Osteoblast (primary cell): Measurements from ENCODE around the gene ADGRG3. TPM values are rescaled to one million over a fixed set of nuclear protein-coding genes. Genes with fewer than 3 reads are reported as not detected.
A peak's percentile ranks its signal among the peaks of the same experiment; 100 is the strongest.

ENCODE experiments used
- DNase-seq: peaks from one replicate; pipeline ENCODE4 v3.0.0; 2011; ENCODE audit warnings: low spot score, mixed read lengths; ENCODE audit not compliant: insufficient read length; ENCODE audit errors: missing footprints
- H2AFZ ChIP-seq: 2 replicates; pipeline ENCODE4 v1.6.0; 2011; ENCODE audit warnings: mild to moderate bottlenecking, low read length
- H3K27ac ChIP-seq: 2 replicates; pipeline ENCODE4 v1.5.1; 2011; ENCODE audit warnings: mild to moderate bottlenecking, low read depth, low read length, moderate library complexity
- H3K27me3 ChIP-seq: 2 replicates; pipeline ENCODE4 v1.6.0; 2012; ENCODE audit warnings: mild to moderate bottlenecking, control low read depth, inconsistent platforms, low read length, moderate library complexity; ENCODE audit not compliant: insufficient read depth
- H3K36me3 ChIP-seq: 2 replicates; pipeline ENCODE4 v1.5.1; 2011; ENCODE audit warnings: mild to moderate bottlenecking, low read length, control low read depth, moderate library complexity; ENCODE audit not compliant: insufficient read depth
- H3K4me1 ChIP-seq: 2 replicates; pipeline ENCODE4 v1.5.1; 2011; ENCODE audit warnings: mild to moderate bottlenecking, low read length, control low read depth, moderate library complexity; ENCODE audit not compliant: insufficient read depth
- H3K4me2 ChIP-seq: 2 replicates; pipeline ENCODE4 v1.6.0; 2011; ENCODE audit warnings: mild to moderate bottlenecking, low read length; ENCODE audit not compliant: insufficient read depth
- H3K4me3 ChIP-seq: fragments of 200-600 bp; sonication (generic); 3 replicates; pipeline ENCODE4 v1.5.1; 2012; ENCODE audit warnings: mild to moderate bottlenecking, low read length, inconsistent platforms; ENCODE audit not compliant: insufficient read depth
- H3K79me2 ChIP-seq: 2 replicates; pipeline ENCODE4 v1.6.0; 2012; ENCODE audit warnings: mild to moderate bottlenecking, low read length, control low read depth, inconsistent platforms; ENCODE audit not compliant: insufficient read depth
- H3K9me3 ChIP-seq: 2 replicates; pipeline ENCODE4 v1.5.1; 2011; ENCODE audit warnings: low read depth, low read length, control low read depth
- H4K20me1 ChIP-seq: 2 replicates; pipeline ENCODE4 v1.6.0; 2012; ENCODE audit warnings: mild to moderate bottlenecking, low read length, control low read depth; ENCODE audit not compliant: insufficient read depth
- CTCF ChIP-seq: IDR thresholded peaks from 2 replicates; pipeline ENCODE4 v1.5.1; 2011; ENCODE audit warnings: mild to moderate bottlenecking, low read depth, low read length, moderate library complexity; ENCODE audit errors: extremely low read depth
- total RNA-seq: library from RNA; depleted of rRNA; stranded (reverse); fragments of >200 nt; gene quantifications from 2 replicates; pipeline ENCODE4 v1.2.3, GENCODE V29; 2012

The ADGRG3 gene
- total RNA-seq, 1 donor, result not detected

DNA sequence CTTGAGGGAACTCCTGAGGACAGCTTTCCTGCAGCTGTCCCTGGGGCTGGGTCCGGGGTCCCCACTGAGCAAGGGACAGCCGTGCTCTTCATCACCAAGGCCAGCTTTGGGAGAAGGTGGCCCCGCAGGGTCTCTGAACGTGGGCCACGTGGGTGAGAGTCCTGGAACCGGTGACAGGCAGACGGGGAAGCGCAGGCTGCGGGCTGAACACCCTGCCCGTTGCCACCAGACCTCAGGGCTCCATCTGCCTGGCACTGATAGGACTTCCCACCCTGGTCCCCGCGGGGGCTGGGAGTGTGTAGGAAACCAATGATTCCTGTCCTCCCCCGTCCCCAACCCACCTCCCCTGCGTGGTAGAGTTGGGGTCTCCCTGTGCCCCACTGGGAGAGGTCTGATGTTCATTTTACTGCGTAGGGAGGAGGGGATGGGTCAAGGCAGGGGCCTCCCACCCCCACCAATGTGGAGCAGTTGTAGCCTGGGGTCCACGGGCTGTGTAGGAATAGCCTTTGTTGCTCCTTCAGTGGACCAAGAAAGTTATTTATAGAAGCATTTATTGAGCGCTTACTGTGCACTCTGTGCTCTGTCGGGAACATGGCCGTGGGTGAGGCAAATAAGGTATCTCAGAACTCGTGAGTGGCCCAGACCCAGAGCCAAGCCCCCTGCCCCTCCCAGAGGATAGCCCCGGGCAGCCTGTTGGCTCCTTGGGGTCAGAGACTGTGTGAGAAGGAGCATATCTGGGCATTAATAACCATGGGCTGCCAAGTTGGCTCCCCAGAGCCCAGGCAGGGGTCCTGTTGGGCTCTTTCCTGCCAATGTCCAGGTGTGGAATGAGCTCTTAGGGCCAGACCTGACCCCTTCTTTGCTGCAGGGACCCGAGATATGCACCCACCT lies 38.3 kb upstream of the ADGRG3 start:
- H2AFZ ChIP-seq, result no peak overlapping the region
- H3K79me2 ChIP-seq, result no peaks in the 10 kb centered on the region
- no peak overlapping the region for H3K27ac ChIP-seq
- H3K4me2 ChIP-seq, result no peak overlapping the region
- H3K36me3 ChIP-seq, result no peaks in the 10 kb centered on the region
- peaks cover 47% of the 10 kb centered on the region for H3K4me1 ChIP-seq
- no peak overlapping the region for H3K4me3 ChIP-seq
- TF ChIP-seq CTCF, result no peak
- peak; percentile 51 for DNase-seq
- H3K9me3 ChIP-seq, result no peaks in the 10 kb centered on the region
- H4K20me1 ChIP-seq, result no peaks in the 10 kb centered on the region
- H3K27me3 ChIP-seq, result no peaks in the 10 kb centered on the region

GRCh38 chr16:57630407-57630797 lies 37.7 kb upstream of the ADGRG3 start:
- no peaks in the 10 kb centered on the region for H4K20me1 ChIP-seq
- no peak overlapping the region for H3K27ac ChIP-seq
- no peak overlapping the region for H3K4me2 ChIP-seq
- H3K27me3 ChIP-seq, result no peaks in the 10 kb centered on the region
- no peaks in the 10 kb centered on the region for H3K36me3 ChIP-seq
- H3K4me1 ChIP-seq, result peaks cover 47% of the 10 kb centered on the region
- no peak overlapping the region for H2AFZ ChIP-seq
- H3K9me3 ChIP-seq, result no peaks in the 10 kb centered on the region
- H3K79me2 ChIP-seq, result no peaks in the 10 kb centered on the region
- DNase-seq, result no peak
- no peak overlapping the region for H3K4me3 ChIP-seq
- TF ChIP-seq CTCF, result no peak

GRCh38 chr16:57630931-57631845 lies 36.9 kb upstream of the ADGRG3 start:
- Histone ChIP-seq H3K79me2 (no peaks in the 10 kb centered on the region), H3K27me3 (no peaks in the 10 kb centered on the region), H3K9me3 (no peaks in the 10 kb centered on the region), H3K4me2 (no peak overlapping the region), H3K27ac (no peak overlapping the region), H2AFZ (no peak overlapping the region), H3K4me3 (no peak overlapping the region), H4K20me1 (no peaks in the 10 kb centered on the region), H3K36me3 (no peaks in the 10 kb centered on the region), H3K4me1 (peaks cover 47% of the 10 kb centered on the region)
- TF ChIP-seq CTCF, result no peak
- DNase-seq, result no peak

- Histone ChIP-seq H4K20me1 (no peaks in the 10 kb centered on the region), H3K79me2 (no peaks in the 10 kb centered on the region), H3K9me3 (no peaks in the 10 kb centered on the region), H3K27ac (no peak overlapping the region), H3K4me1 (peaks cover 44% of the 10 kb centered on the region), H3K4me3 (no peak overlapping the region), H2AFZ (peak overlapping the region; percentile 41), H3K4me2 (no peak overlapping the region), H3K36me3 (no peaks in the 10 kb centered on the region), H3K27me3 (no peaks in the 10 kb centered on the region)
- no peak for DNase-seq
- TF ChIP-seq CTCF, result no peak
These were observed 35.5 kb upstream of the ADGRG3 start for GRCh38 chr16:57632568-57632967.
